H1 (cell line): ENCODE results near the gene WDR31. TPM values are rescaled to one million over a fixed set of nuclear protein-coding genes. Genes with fewer than 3 reads are reported as not detected.

Source experiments
- ASH2L ChIP-seq: fragments of 200-600, 300-600 bp; sonication (generic); IDR thresholded peaks from one replicate; pipeline ENCODE4 v1.7.1; 2017; ENCODE audit warnings: low read length
- ATF2 ChIP-seq: IDR thresholded peaks from 2 replicates; pipeline ENCODE4 v1.6.1; 2012; ENCODE audit warnings: low read length, inconsistent platforms
- BRCA1 ChIP-seq: IDR thresholded peaks from 2 replicates; pipeline ENCODE4 v1.6.1; 2012; ENCODE audit warnings: low read depth, low read length, improper control_type of control experiment
- CBX5 ChIP-seq: fragments of 300-800, 300-1000 bp; sonication (generic); IDR thresholded peaks from 2 replicates; pipeline ENCODE4 v1.7.1; 2016; ENCODE audit warnings: antibody characterized with exemption, low read length, low read depth
- CHD1 ChIP-seq: IDR thresholded peaks from 2 replicates; pipeline ENCODE4 v1.6.1; 2012; ENCODE audit warnings: low read depth, low read length, improper control_type of control experiment
- EGR1 ChIP-seq: IDR thresholded peaks from 2 replicates; pipeline ENCODE4 v1.6.1; 2011; ENCODE audit warnings: low read depth, low read length, borderline replicate concordance
- EP300 ChIP-seq, 2 experiments: IDR thresholded peaks; 1 replicate in 1 of 2; 2 replicates in 1 of 2; pipeline ENCODE4 v1.6.1; 2011 to 2012; ENCODE audit warnings: low read depth in 2 of 2, low read length in 2 of 2, mild to moderate bottlenecking in 2 of 2, borderline replicate concordance in 1 of 2, inconsistent platforms in 1 of 2, moderate library complexity in 1 of 2
- HDAC6 ChIP-seq: IDR thresholded peaks from one replicate; pipeline ENCODE4 v1.7.1; 2012; ENCODE audit warnings: low read depth, mild to moderate bottlenecking, inconsistent platforms, low read length, moderate library complexity
- KDM1A ChIP-seq: fragments of 200-600, 300-600 bp; sonication (generic); IDR thresholded peaks from 2 replicates; pipeline ENCODE4 v1.7.1; 2016; ENCODE audit warnings: mild to moderate bottlenecking, low read length, borderline replicate concordance
- KDM4A ChIP-seq: IDR thresholded peaks from one replicate; pipeline ENCODE4 v1.7.1; 2012; ENCODE audit warnings: low read depth, mild to moderate bottlenecking, moderate library complexity, low read length, inconsistent platforms; ENCODE audit not compliant: severe bottlenecking
- MAX ChIP-seq: IDR thresholded peaks from 2 replicates; pipeline ENCODE4 v1.6.1; 2012; ENCODE audit warnings: inconsistent platforms
- POLR2A ChIP-seq, 2 experiments: IDR thresholded peaks; 1 replicate in 1 of 2; 2 replicates in 1 of 2; pipeline ENCODE4 v1.6.1; 2011; ENCODE audit warnings: low read depth in 2 of 2, low read length in 2 of 2, mild to moderate bottlenecking in 2 of 2; ENCODE audit errors: control extremely low read depth in 1 of 2
- RAD21 ChIP-seq, 2 experiments: IDR thresholded peaks in 1 of 2; conservative IDR thresholded peaks in 1 of 2; 2 replicates each; pipeline ENCODE4 v1.6.1; 2011; ENCODE audit warnings: low read depth in 2 of 2, low read length in 2 of 2, improper control_type of control experiment in 1 of 2, inconsistent platforms in 1 of 2, mild to moderate bottlenecking in 1 of 2, moderate library complexity in 1 of 2
- RNF2 ChIP-seq: fragments of 200-900, 300-1000 bp; sonication (generic); IDR thresholded peaks from 2 replicates; pipeline ENCODE4 v1.7.1; 2016; ENCODE audit warnings: borderline replicate concordance, low read depth, mild to moderate bottlenecking, antibody characterized with exemption, low read length; ENCODE audit not compliant: poor library complexity, severe bottlenecking; ENCODE audit errors: missing control alignments
- SIN3A ChIP-seq, 2 experiments: IDR thresholded peaks in 1 of 2; conservative IDR thresholded peaks in 1 of 2; 2 replicates each; pipeline ENCODE4 v1.6.1; 2011 to 2012; ENCODE audit warnings: low read length in 2 of 2, improper control_type of control experiment in 1 of 2, low read depth in 1 of 2, mild to moderate bottlenecking in 1 of 2
- SIX5 ChIP-seq: IDR thresholded peaks from 2 replicates; pipeline ENCODE4 v1.6.1; 2011; ENCODE audit warnings: mild to moderate bottlenecking, low read depth, low read length
- SP1 ChIP-seq: IDR thresholded peaks from 2 replicates; pipeline ENCODE4 v1.6.1; 2011; ENCODE audit warnings: low read depth, low read length
- SP4 ChIP-seq: IDR thresholded peaks from 2 replicates; pipeline ENCODE4 v1.6.1; 2012; ENCODE audit warnings: low read length, inconsistent platforms
- USF2 ChIP-seq: IDR thresholded peaks from 2 replicates; pipeline ENCODE4 v1.6.1; 2011; ENCODE audit warnings: low read length, improper control_type of control experiment
- ZNF274 ChIP-seq: IDR thresholded peaks from 2 replicates; pipeline ENCODE4 v1.7.0; 2012; ENCODE audit warnings: low read length, borderline replicate concordance; ENCODE audit errors: extremely low read depth
- polyA plus RNA-seq, 7 experiments: library from polyadenylated mRNA; depleted of rRNA in 3 of 7; stranded (reverse) in 5 of 7; unstranded in 2 of 7; fragments of >200 nt in 5 of 7; fragments of 200-250 nt in 2 of 7; gene quantifications; 1 replicate in 5 of 7; 2 replicates in 1 of 7; 4 replicates in 1 of 7; pipeline versions ENCODE4 v1.2.1 to v1.2.3, GENCODE V29; 2011 to 2013; ENCODE audit warnings: missing spikeins in 2 of 7, mixed read lengths in 2 of 7
- total RNA-seq: library from RNA; stranded (reverse); fragmentation: NEBNext Ultra II Directional; extraction: Animal tissue kit (Norgen Biotek cat#: 25700); gene quantifications from 2 replicates; pipeline ENCODE4 v1.2.1, GENCODE V29; 2021

The WDR31 gene
- total and polyA plus RNA-seq, 2 of the 8 experiments (the other 6 are each of a cell fraction or from before 2014, with no cell fraction given): 0.27 to 0.28 TPM

GRCh38 chr9:113340011-113340699 lies at the start of gene WDR31 (continued):
- TF ChIP-seq ATF2 (peak; percentile 39; the same call in 1 of the 2 replicates), MAX (peak; percentile 91), SP4 (no peak), KDM1A (no peak), CBX5 (no peak), SIN3A (conservative IDR thresholded peaks at IDR 0.05 in 1 of 2, IDR thresholded peaks at IDR 0.05 in 1 of 2; ENCODE audit: low read depth in 1 of 2, low read length in 2 of 2) (peak; percentile 78 to 98; a peak in 3 of 4 replicates), EGR1 (peak; percentile 44; the same call in 1 of the 2 replicates), HDAC6 (no peak), BRCA1 (peak; percentile 49; the same call in 1 of the 2 replicates), SP1 (peak; percentile 77; the same call in 1 of the 2 replicates), EP300 (IDR thresholded peaks at IDR 0.05; ENCODE audit: borderline replicate concordance in 1 of 2, low read depth in 2 of 2, low read length in 2 of 2) (no peak), SIX5 (peak; percentile 27; the same call in 1 of the 2 replicates), RAD21 (IDR thresholded peaks at IDR 0.05 in 1 of 2, conservative IDR thresholded peaks at IDR 0.05 in 1 of 2; ENCODE audit: low read depth in 2 of 2, low read length in 2 of 2) (0 out of 4 replicates have a peak, but pooled peaks of 1 of the 2 experiments have one; percentile 7), ASH2L (peak; percentile 93), POLR2A (IDR thresholded peaks at IDR 0.05; ENCODE audit: control extremely low read depth in 1 of 2, low read depth in 2 of 2, low read length in 2 of 2) (peak; percentile 56 to 72), ZNF274 (no peak), USF2 (no peak), CHD1 (no peak), RNF2 (no peak), KDM4A (peak; percentile 75)
